GM06990 (cell line): ENCODE results near the gene AASS.

Experiments
- DNase-seq: peaks from one replicate; pipeline ENCODE4 v3.0.0-alpha.2; 2011; ENCODE audit not compliant: insufficient read length; ENCODE audit errors: extremely low read depth
- H3K27me3 ChIP-seq: replicated peaks from 2 replicates; pipeline ENCODE4 v1.6.0; 2011; ENCODE audit warnings: low read length; ENCODE audit not compliant: control insufficient read depth, insufficient read depth
- H3K36me3 ChIP-seq: 2 replicates; pipeline ENCODE4 v1.5.1; 2011; ENCODE audit warnings: low read length; ENCODE audit not compliant: control insufficient read depth, insufficient read depth
- H3K4me3 ChIP-seq: replicated peaks from 2 replicates; pipeline ENCODE4 v1.5.1; 2011; ENCODE audit warnings: low read depth, mild to moderate bottlenecking, control low read depth, low read length
- TF ChIP-seq, protein P1 (sequence below): IDR thresholded peaks from 2 replicates; pipeline ENCODE4 v1.5.1; 2011; ENCODE audit warnings: low read length, control low read depth, mild to moderate bottlenecking, inconsistent platforms; ENCODE audit not compliant: insufficient read depth, poor library complexity, severe bottlenecking

Gene AASS

DNA sequence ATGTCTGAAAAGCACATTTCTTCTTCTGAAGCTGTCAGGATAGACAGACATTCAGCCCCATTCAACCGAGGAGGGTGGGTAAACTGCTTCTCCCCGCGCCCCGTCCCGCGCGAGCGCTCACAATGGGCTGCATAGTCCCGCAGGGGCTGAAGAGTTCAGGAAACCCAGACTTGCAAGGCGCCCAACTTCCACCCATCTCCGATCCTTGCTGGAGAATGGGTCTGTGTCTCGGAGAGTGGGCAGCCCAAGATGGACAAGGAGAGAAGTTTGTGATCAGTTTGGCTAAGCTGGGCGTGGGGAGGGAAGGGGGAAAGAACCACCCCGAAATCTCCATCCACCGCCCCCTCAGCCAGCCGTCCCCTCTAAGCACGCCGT is 686 bp downstream of the AASS start:
- TF ChIP-seq, protein P1, sequence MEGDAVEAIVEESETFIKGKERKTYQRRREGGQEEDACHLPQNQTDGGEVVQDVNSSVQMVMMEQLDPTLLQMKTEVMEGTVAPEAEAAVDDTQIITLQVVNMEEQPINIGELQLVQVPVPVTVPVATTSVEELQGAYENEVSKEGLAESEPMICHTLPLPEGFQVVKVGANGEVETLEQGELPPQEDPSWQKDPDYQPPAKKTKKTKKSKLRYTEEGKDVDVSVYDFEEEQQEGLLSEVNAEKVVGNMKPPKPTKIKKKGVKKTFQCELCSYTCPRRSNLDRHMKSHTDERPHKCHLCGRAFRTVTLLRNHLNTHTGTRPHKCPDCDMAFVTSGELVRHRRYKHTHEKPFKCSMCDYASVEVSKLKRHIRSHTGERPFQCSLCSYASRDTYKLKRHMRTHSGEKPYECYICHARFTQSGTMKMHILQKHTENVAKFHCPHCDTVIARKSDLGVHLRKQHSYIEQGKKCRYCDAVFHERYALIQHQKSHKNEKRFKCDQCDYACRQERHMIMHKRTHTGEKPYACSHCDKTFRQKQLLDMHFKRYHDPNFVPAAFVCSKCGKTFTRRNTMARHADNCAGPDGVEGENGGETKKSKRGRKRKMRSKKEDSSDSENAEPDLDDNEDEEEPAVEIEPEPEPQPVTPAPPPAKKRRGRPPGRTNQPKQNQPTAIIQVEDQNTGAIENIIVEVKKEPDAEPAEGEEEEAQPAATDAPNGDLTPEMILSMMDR: no peak
- peak; percentile 25 for DNase-seq
- peak overlapping the region; percentile 87 for H3K4me3 ChIP-seq

DNA sequence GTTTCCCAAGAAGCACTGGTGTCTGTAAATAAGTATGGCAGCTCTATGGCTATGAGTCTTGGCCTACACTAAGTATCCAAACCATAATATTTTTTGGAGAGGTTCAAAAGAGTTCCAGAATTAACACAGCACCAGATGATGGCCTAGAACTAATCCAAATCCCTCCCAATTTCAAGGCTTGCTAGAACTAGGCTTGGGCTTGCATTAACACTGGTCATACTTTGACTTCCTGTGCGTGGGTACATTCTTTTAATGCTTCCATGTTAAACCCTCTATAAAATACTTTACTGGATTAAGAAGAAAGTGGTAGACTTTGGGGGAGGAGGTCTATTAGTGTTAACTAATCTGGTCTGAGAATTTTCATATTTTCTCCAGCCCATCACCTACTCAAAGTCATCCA is 3.1 kb downstream of the AASS start:
- TF ChIP-seq, protein P1: no peak
- Histone ChIP-seq H3K4me3 (no peak overlapping the region), H3K27me3 (no peaks in the 10 kb centered on the region), H3K36me3 (no peaks in the 10 kb centered on the region)
- no peak for DNase-seq

More for the DNA sequence above, 686 bp downstream of the AASS start:
- H3K27me3 ChIP-seq: no peaks in the 10 kb centered on the region
- no peaks in the 10 kb centered on the region for H3K36me3 ChIP-seq

DNA sequence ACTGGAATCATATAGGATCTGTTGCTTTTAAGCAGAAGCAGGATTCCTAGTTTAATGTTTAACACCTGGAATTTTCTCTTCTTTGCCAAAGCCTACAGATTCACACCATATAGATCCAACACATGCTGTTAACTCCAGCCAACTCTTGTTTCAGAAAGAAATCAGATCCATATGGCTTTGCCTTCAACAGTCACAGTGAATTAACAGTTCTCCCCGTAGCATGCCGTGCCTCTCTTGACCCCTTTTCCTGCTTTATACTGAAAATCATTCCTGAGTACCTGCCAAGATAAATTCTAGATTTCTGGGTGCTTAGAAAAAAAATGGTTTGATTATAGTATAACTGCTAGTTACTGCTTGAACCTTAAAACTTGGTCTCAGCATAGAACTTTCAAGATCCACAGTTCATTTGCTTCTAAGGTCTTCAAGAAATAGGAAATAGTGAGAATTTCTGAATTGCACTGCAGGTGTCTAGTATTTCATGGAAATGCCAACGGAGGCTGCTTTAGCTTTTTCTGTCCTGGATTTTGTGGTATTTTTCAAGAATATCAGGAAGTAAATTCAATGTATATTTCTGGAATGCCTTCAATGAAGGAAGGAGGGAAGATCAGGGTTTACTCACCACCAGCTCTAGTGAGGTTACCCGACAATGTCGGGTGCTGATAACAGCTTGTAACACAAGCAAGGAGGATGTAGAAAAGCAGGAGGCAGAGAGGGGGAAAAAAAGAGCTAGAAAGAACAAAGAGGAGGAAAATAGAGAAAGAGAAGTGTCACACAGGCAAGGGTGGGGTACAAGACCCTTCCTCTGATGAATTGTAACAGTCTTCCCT is 6.6 kb downstream of the AASS start:
- DNase-seq: no peak
- Histone ChIP-seq H3K27me3 (no peaks in the 10 kb centered on the region), H3K4me3 (no peak overlapping the region; the same call in 1 of the 2 replicates), H3K36me3 (no peaks in the 10 kb centered on the region)
- TF ChIP-seq, protein P1: no peak

DNA sequence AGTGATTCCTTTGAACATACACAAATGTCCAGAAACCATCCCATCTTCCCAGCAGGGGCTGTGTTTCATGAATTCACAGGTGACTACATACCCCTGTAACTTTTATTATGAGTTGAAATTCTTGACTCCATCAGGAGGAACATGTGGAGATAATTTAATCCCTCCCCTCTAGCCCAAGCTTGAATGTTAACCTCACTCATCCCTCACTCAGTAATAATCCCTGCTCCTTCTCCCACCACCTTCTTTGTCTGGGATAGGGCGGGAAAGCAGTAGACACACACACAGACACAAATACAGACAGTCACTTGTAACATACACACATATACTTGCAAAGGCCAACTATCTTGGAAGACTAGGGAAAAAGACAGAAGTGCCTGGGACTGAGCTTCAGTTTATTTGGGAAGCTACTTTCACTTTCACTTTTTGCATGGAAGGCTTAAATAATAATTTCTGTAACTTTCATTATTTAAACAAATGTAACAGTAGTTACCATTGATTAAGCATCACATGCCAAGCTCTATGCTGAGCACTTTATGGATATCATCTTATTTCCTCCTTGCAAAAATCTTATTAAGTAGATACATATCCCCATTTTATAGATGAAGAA is 7.3 kb downstream of the AASS start:
- no peaks in the 10 kb centered on the region for H3K36me3 ChIP-seq
- H3K4me3 ChIP-seq: no peak overlapping the region
- no peak for DNase-seq
- no peaks in the 10 kb centered on the region for H3K27me3 ChIP-seq
- TF ChIP-seq, protein P1: no peak

DNA sequence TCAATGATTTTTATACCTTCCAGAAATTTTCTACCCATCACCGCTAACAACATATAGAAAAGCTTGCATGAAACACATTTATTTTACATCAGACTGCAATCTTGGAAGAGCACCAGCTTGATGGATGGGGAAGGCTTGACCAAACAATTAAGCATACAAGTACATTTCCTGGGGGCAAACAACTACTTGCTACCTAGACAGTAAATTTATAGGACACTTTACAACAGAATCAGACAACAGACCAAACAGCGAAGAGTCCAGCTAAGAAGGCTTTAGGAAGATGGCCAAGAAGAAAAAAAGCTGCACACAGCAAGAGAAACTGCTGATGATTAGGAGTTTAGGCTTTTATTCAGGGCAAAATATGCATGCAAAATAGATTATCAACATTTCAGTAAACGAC is 8.0 kb downstream of the AASS start:
- TF ChIP-seq, protein P1: no peak
- Histone ChIP-seq H3K27me3 (no peaks in the 10 kb centered on the region), H3K4me3 (no peak overlapping the region), H3K36me3 (no peaks in the 10 kb centered on the region)
- DNase-seq: no peak
